Epithelial cell of proximal tubule (primary cell): Measurements from ENCODE around the gene NINL. TPM values are rescaled to one million over a fixed set of nuclear protein-coding genes. Genes with fewer than 3 reads are reported as not detected.

ENCODE experiments used
- DNase-seq: peaks from one replicate; pipeline ENCODE4 v3.0.0-alpha.2; 2011; ENCODE audit warnings: low read depth
- H3K4me3 ChIP-seq: 2 replicates; pipeline ENCODE4 v1.5.1; 2011; ENCODE audit warnings: low read depth, mild to moderate bottlenecking, low read length
- CTCF ChIP-seq: conservative IDR thresholded peaks from 2 replicates; pipeline ENCODE4 v1.5.1; 2012; ENCODE audit warnings: low read depth, mild to moderate bottlenecking, low read length
- total RNA-seq: library from RNA; depleted of rRNA; stranded (reverse); fragments of >200 nt; gene quantifications from 2 replicates; pipeline ENCODE4 v1.2.3, GENCODE V29; 2015

The NINL gene
- total RNA-seq, 1 donor from 2014 or later = 13.5 TPM

- TF ChIP-seq CTCF = no peak
- no peak overlapping the region for H3K4me3 ChIP-seq
- DNase-seq = no peak
Measured at GRCh38 chr20:25408890-25409289, 176.4 kb downstream of the NINL start.

GRCh38 chr20:25408170-25408547 lies 177.2 kb downstream of the NINL start:
- DNase-seq = no peak
- TF ChIP-seq CTCF = no peak

DNA sequence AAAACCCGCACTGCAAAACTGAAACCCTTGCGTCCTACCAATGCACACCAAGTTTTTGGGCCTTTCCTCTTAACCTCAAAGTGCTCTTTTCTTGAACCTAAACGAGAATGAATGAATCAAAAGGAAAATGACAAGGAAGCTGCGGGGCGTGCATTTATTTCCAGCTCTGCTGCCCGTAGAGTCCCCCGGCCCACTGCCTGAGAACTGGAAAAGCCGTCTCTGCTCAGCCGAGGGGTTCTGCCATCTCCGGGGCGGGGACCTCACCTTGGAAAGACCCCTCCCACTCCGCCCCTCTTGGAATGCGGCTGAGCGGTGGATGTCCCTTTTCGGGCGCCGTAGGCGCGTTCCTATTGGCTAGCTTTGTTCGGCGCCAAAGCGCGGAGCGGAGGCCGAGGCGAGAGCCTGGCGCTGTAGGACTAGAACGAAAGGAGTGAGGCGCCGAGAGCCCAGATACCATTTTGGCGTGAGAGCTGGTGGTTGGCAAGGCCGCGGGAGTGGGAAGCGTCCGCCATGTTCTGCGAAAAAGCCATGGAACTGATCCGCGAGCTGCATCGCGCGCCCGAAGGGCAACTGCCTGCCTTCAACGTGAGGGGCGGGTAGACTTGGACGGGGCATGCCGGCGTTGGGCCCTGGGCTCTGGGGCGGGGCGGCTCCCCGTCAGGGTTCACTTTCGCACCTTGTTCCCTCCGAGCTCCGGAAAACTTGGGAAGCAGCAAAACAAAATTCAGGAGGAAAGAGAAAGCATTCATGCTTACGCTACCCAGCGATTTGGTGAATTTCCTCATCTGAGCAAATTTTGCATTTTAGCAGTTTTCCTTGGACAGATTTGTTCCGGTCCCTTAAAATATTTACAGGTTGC lies 177.8 kb downstream of the NINL start, which contains the start of gene GINS1:
TSS of gene GINS1 (plus strand) at position 363 of the 859 bp plus-strand sequence. CDS start at position 511, 148 bp downstream.
- no peak for TF ChIP-seq CTCF
- peak within 1 kb of the TSS; percentile 63 for H3K4me3 ChIP-seq
- DNase-seq = no peak

More at GRCh38 chr20:25408170-25408547, 177.2 kb downstream of the NINL start:
- peak overlapping the region; percentile 63 for H3K4me3 ChIP-seq

Other genes with a start within 250 kb of the NINL start
- gene ABHD12, start 194.7 kb downstream of the NINL start, total RNA-seq = 60.3 and 79.3 TPM in 2 replicates
- gene GINS1, start 177.9 kb downstream of the NINL start, total RNA-seq = 34.9 and 44.1 TPM in 2 replicates
- gene NANP, start 38.5 kb upstream of the NINL start, total RNA-seq = 4.4 and 8.8 TPM in 2 replicates
- gene ZNF337, start 111.3 kb upstream of the NINL start, total RNA-seq = 6.1 and 8.0 TPM in 2 replicates